GM12891 (cell line): Measurements from ENCODE around the gene SPAG16.

Experiments used
- POLR2A ChIP-seq: IDR thresholded peaks from 2 replicates; pipeline ENCODE4 v1.6.1; 2011; ENCODE audit warnings: low read depth, low read length, control low read depth
- POLR2AphosphoS5 ChIP-seq: IDR thresholded peaks from 2 replicates; pipeline ENCODE4 v1.6.1; 2011; ENCODE audit warnings: low read depth, low read length, control low read depth
- SPI1 ChIP-seq: IDR thresholded peaks from 2 replicates; pipeline ENCODE4 v1.6.1; 2011; ENCODE audit warnings: low read depth, low read length, control low read depth

DNA sequence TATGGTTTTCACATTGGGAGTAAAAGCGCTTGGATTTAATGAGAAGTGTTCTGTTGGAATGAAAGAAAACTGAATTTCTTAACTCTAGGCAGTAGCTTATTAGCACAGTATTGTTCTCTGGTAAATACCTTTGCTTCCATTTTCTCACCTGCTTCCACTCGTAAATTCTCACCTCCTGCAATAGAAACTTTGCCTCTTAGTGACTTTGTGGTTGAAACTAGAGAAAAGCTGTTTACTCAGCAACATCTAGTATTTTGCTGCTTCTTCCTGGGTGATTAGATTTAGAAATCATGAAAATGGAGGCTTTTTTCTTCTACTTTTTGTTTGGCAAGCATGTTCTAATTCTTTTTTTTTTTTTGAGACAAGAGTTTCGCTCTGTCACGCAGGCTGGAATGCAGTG, 385.4 kb downstream of the SPAG16 start:
- TF ChIP-seq POLR2A (no peak), SPI1 (no peak), POLR2AphosphoS5 (no peak)
